Measurements from ENCODE around the gene TMEM267.

GRCh38 chr5:43410414-43410813 is 73.3 kb downstream of the TMEM267 start:
- TF ChIP-seq CTCF (IDR thresholded peaks at IDR 0.05 in 2 of 3, conservative IDR thresholded peaks at IDR 0.05 in 1 of 3; ENCODE audit: control insufficient read depth in 2 of 3, extremely low read depth in 1 of 3, insufficient read depth in 1 of 3, low read depth in 3 of 3, low read length in 3 of 3) (no peak), RUNX3 (IDR thresholded peaks at IDR 0.05; ENCODE audit: low read length) (no peak), SREBF1 (IDR thresholded peaks at IDR 0.05; ENCODE audit: low read length) (no peak), POLR2A (IDR thresholded peaks at IDR 0.05; ENCODE audit: low read depth, low read length) (no peak), EGR1 (IDR thresholded peaks at IDR 0.05; ENCODE audit: borderline replicate concordance in 1 of 2, low read depth in 2 of 2, low read length in 2 of 2) (no peak), NFXL1 (IDR thresholded peaks at IDR 0.05; ENCODE audit: borderline replicate concordance) (no peak), EED (IDR thresholded peaks at IDR 0.05; ENCODE audit: low read depth) (no peak), TAF1 (IDR thresholded peaks at IDR 0.05; ENCODE audit: borderline replicate concordance, low read depth, low read length) (no peak)
- TF ChIP-seq, protein P1, sequence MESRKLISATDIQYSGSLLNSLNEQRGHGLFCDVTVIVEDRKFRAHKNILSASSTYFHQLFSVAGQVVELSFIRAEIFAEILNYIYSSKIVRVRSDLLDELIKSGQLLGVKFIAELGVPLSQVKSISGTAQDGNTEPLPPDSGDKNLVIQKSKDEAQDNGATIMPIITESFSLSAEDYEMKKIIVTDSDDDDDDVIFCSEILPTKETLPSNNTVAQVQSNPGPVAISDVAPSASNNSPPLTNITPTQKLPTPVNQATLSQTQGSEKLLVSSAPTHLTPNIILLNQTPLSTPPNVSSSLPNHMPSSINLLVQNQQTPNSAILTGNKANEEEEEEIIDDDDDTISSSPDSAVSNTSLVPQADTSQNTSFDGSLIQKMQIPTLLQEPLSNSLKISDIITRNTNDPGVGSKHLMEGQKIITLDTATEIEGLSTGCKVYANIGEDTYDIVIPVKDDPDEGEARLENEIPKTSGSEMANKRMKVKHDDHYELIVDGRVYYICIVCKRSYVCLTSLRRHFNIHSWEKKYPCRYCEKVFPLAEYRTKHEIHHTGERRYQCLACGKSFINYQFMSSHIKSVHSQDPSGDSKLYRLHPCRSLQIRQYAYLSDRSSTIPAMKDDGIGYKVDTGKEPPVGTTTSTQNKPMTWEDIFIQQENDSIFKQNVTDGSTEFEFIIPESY (IDR thresholded peaks at IDR 0.05): no peak
- TF ChIP-seq, protein P2, sequence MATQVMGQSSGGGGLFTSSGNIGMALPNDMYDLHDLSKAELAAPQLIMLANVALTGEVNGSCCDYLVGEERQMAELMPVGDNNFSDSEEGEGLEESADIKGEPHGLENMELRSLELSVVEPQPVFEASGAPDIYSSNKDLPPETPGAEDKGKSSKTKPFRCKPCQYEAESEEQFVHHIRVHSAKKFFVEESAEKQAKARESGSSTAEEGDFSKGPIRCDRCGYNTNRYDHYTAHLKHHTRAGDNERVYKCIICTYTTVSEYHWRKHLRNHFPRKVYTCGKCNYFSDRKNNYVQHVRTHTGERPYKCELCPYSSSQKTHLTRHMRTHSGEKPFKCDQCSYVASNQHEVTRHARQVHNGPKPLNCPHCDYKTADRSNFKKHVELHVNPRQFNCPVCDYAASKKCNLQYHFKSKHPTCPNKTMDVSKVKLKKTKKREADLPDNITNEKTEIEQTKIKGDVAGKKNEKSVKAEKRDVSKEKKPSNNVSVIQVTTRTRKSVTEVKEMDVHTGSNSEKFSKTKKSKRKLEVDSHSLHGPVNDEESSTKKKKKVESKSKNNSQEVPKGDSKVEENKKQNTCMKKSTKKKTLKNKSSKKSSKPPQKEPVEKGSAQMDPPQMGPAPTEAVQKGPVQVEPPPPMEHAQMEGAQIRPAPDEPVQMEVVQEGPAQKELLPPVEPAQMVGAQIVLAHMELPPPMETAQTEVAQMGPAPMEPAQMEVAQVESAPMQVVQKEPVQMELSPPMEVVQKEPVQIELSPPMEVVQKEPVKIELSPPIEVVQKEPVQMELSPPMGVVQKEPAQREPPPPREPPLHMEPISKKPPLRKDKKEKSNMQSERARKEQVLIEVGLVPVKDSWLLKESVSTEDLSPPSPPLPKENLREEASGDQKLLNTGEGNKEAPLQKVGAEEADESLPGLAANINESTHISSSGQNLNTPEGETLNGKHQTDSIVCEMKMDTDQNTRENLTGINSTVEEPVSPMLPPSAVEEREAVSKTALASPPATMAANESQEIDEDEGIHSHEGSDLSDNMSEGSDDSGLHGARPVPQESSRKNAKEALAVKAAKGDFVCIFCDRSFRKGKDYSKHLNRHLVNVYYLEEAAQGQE (IDR thresholded peaks at IDR 0.05; ENCODE audit: low read depth, low read length): no peak

All from GM12878 (cell line).